GM21737 (cell line): Measurements from ENCODE around the gene CKLF.
A peak's percentile ranks its signal among the peaks of the same experiment; 100 is the strongest.

Source experiments
- ATAC-seq: cut with Tn5 transposase; IDR thresholded peaks from one replicate; pipeline ENCODE4 v1.9.1; 2021; ENCODE audit warnings: mild to moderate bottlenecking, moderate library complexity; ENCODE audit not compliant: unreplicated experiment

Gene CKLF

DNA sequence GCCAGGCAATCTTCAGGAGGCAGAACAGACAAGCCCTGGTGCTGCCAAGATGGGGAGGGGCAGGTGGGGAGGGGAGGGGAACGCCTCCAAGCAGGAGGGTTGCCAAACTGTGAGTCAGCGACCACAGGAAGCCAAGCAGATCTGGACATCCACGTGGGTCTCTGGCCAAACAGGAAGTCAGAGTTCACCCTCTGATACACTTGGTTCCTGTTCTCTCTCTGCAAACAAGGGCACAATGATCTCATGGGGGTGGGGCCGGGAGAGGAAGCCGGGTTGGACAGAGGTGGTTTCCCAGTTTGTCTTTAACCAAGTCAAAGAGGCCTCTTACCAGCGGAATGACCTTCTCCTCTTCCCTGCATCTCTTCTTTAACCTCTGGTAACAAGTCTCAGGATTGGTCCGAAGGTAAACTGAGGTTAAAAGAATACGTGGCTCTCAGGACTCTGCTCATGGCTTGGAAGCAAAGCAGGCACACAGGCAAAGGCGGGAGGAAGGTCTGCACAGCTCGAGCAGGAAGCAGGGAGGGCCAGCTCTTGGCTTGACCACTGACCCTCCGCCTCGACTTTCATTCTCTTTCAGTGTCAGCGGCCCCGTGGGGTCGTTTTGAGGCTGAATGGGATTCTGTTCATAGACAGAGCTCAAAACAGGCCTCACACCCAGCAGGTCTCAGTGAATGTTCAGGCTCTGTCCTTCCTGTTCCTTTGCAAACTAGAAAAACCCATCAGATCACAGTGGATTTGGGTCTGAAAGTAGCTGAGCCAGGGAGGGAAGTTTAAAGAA lies 35.4 kb upstream of the CKLF start:
- ATAC-seq: peak; percentile 98

DNA sequence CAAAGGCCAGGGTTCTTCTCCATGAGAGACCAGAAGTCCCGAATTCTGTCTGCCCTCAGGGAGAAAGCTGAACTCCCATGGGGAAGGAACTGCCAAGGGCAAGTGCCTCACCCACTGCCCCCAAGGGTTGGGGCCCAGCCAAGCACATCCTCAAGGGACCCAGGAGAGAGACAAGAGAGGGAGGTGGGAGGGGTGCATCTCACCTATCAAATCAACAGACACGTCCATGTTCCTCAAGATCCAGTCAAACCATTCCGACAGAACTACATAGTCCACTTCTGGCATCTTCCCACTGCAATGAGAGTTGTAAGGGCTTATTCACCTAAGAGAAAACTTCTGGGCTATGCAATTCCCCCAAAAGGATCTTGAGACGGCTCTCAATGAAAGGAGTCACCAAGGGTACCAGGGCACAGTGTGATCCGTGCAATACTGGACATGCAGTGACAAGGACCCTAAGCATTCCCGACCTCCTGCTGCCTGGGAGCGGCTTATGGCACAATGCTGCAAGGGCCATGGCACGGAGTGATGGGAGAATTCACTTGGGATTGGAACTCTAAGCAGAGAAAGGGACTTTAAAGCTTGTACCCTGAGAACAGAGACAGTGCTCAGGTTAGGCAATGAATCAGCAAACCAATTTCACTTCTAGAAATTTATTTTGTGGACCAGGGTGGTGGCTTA lies 34.7 kb upstream of the CKLF start:
- no peak for ATAC-seq

DNA sequence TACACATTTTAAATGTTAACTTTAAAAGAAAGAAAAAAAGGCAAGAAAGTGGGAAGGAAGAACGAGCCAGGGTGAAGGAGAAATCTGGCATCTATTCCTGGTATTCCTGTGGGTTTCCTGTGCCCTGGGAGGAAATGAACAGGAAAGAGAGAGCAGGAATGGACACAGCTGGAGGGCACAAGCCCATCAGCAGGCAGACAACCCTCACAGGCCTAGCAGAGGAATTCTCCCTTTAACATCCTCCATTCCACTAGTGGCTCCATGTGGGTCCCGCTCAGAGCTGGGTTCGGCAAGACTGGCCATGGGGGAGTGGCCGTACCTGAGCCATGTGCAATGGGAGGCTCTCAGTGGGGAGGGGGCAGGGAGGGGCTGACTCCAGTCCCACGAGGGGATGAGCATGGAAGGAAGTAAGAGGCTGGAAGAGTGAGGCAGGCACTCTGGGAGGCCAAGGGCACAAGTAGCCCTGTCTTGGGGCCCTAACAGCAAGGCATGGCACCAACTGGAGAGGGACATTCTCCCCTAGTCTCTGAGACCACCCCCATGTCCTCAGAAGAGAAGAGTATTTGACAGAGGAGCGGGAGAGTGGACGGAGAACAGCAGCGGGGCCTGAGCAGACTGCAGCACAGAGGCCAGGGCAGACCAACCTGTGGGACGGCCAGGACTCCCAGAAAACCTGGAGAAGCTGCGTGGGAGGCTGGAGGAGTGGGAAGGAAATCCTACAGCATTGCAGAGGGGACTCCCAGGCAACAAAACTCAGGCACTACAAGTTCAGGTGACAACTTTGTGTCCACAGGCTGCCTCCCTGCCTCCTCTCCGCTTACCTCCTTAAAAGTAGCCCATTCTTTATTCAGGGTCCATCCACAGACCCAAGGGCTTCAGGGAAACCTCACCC lies 32.6 kb upstream of the CKLF start:
- ATAC-seq: no peak

DNA sequence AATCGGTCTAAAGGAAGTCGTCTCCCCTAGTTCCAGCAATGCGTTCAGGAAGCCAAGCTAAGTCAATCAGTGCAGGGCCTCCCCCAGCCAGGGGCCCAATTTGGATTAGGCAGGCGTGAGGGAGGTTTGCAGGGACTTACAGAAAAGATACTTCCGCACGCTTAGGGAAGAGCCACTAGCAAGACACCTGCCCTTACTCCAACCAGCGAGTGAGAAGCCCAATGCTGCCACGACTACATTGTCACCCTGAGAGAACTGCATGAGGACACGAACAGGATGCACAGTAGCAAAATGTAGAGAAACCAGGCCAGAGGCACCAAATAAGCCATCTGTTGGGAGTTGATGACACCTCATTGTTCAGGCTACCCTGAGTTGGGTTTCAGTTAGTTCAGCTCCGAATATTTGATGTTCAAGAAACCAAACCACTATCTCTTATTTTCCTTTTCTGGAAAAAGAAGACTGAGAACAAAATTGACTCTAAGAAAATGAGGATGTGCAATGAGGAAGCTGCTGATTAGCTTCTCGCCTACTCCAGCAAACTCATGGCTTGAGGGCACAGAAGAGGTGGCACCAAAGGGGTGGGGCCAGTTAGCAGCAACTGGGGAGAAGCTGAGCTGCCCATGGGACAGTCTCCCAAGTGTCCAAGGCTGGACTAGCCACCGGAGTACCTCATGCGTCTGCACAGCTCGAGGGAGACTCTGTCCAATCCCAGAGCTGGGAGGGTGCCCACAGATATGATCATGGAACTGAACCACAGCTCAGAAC lies 31.8 kb upstream of the CKLF start:
- ATAC-seq: no peak

DNA sequence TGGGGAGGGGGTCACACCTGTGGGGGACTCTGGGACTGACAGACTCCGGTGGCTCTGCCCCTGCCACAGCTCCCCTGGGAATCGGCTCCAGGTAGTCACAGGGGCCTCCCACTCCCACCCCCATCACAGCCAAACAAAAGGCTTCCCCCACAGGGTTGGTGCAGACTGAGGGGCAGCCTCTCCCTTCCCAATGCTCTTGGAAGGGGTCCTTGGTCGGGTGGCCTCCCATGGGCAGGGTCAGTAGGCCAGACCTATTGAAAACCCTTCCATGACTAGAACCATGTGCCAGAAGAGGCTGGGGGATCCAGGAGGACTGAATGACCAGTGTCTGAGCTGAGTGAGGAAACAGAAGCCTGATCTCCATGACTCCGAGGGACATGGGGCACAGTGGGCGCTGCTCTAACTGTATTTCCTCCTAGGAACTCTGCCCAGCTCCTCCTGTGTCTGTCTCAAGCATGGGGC lies 31.1 kb upstream of the CKLF start:
- ATAC-seq: no peak

GRCh38 chr16:66521951-66522771 lies 30.2 kb upstream of the CKLF start:
- ATAC-seq: peak; percentile 42

DNA sequence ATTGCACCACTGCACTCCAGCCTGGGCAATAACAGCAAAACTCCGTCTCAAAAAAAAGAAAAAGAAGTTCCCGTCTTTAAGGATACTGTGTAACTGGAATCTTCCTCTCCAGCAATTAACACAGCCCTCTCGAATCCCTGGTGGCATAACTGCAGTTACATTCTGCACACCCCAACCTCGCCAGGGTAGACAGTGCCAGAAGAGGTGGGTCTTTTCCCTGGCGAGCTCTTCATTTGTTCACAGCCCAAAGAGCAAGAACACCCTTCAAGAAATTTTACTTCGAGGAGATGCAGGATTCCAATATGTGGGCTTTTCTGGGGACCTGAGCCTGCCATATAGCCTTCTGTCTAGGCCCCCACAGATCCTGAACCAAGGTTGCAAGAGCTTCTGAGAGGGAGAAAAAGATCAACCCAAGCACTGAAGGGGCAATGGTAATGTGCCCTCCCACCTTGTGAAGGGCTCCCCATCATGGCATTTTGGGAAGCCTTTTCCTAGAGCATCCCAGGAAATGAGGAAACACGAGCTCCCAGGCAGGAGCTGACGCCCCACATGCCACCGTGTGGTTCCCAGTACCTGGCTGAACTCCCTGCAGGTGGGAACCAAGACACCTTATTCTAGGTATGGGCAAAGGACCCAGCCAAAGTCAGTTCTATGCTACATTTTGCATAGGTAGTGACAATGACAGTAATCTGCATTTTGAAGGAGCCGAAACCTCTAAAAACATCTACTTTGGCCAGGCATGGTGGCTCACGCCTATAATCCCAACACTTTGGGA lies 29.4 kb upstream of the CKLF start:
- no peak for ATAC-seq

GRCh38 chr16:66523861-66524354 lies 28.5 kb upstream of the CKLF start:
- peak; percentile 43 for ATAC-seq

- peak; percentile 61 for ATAC-seq
Observed at GRCh38 chr16:66524601-66525164, 27.7 kb upstream of the CKLF start.

GRCh38 chr16:66525396-66526180 lies 26.8 kb upstream of the CKLF start:
- ATAC-seq: no peak

GRCh38 chr16:66528294-66528693 lies 24.1 kb upstream of the CKLF start:
- no peak for ATAC-seq

- ATAC-seq: no peak
Observed at GRCh38 chr16:66529475-66529874, 22.9 kb upstream of the CKLF start.

DNA sequence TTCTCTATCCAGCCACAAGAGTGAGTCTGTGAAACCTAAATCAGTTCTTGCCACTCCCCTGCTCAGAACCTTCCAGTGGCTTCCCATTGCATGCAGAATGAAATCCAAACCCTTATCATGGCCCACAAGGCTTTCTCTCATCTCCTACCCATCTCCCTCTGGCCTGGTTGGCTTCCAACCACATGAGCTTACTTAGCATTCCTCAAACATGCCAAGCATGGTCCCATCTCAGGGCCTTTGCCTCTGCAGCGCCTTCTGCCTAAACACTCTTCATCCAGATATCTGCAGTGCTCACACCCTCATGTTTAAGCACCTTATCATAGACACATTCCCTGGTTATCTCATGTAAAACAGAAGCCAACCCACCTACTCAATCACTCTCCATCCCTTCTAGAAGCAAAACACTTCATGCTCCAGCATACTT lies 18.0 kb upstream of the CKLF start:
- no peak for ATAC-seq

GRCh38 chr16:66536525-66536924 lies 15.9 kb upstream of the CKLF start:
- no peak for ATAC-seq

GRCh38 chr16:66537236-66537635 lies 15.1 kb upstream of the CKLF start:
- ATAC-seq: no peak

GRCh38 chr16:66538910-66539309 lies 13.5 kb upstream of the CKLF start:
- ATAC-seq: no peak

DNA sequence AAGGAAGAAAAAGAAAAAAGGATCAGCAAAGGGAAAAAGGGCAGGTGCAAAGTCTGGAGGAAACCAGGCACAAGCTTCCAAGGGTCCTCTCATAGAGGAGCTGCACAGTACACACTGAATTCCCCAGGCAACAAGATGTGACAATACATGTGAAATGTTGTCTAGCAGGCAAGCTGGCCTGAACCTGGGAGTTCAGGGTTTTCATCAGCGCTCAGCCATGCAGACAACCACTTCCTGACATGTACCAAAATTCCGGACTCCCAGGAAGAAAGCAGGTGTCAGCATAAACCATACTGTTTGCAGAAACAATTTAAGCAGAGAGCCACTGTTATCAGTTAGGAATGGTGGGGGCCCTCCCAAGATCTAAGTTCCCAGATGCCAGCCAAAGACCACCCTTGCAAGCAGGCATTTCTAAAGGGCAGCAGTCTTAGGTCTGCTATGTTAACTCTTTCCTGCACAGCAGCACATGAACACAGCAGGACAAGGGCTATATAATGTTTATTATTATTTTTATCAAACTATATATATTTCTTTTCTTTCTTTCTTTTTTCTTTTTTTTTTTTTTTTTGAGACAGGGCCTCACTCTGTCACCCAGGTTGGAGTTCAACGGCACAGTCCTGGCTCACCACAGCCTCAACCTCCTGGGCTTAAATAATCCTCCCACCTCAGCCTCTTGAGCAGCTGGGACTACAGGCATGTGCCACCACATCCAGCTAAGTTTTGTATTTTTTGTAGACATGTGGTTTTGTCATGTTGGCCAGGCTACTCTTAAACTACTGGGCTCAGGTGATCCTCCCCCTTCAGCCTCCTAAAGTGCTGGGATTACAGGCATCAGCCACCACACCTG lies 12.5 kb upstream of the CKLF start:
- no peak for ATAC-seq
